DMS114 treated with DMSO at 0.1 percent for 48 hours (cell line): ENCODE data around the gene C16orf95.
A peak's percentile ranks its signal among the peaks of the same experiment; 100 is the strongest.

ENCODE experiments used
- DNase-seq: peaks from one replicate; lab custom pipeline; 2025; ENCODE audit not compliant: unreplicated experiment; lab: John Stamatoyannopoulos, UW

Gene C16orf95

DNA sequence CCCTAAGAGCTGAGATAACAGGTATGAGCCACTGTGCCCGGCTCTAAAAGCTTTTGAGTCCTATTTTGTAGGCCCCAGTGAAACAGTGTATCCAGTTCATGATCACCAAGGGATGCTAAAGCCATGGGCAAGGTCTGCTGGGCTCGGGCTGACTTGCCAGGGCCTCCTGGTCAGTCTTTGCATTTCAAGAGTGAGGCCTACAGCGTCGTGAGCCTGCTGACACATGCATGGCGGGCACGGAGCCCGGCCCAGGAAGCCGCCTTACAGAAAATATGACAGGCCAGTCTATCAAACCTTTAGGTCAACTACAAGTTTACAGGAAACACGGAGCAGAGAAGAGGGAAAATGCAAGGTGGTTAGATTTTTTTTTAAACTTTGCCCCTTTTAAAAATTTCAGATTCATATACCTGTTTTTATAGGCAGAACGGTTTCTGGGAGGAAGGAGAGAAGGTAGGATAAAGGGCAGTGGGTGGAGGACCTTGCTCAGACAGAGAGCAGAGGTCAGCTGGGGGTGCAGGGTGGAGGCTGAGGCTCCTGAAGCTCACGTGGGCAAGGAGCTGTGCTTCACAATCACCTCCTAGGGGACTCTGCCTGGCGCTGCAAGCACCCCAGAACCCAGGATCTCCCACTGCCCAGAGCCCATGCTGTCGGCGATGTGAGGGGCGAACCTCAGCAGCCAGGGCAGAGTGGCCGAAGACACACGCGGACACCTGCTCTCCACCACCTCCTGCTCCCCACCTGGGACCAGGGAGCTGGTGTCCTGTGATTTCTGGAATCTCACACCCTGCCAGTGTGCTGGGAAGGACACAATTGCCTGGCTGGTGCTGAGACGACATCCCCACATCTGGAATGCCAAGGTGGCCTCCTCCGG, 21.3 kb downstream of the C16orf95 start:
- DNase-seq = no peak

- no peak for DNase-seq
Measured at GRCh38 chr16:87295259-87295658, 21.9 kb downstream of the C16orf95 start.

DNA sequence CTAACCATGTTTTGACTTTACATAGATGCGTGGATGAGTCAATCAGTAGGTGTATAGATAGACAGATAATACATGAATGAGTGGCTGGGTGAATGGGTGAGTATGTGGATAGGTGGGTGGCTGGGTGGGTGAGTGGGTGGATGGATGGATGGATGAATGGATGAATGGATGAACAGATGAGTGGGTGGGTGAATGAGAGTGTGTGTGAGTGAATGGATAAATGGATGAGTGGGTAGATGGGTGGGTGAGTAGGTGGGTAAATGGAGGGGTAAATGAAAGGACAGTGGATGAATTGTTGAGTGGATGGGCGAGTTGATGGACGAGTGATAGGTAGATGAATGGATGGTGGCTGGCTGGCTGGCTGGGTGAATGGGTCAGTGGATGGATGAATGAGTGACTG, 23.2 kb downstream of the C16orf95 start:
- no peak for DNase-seq

DNA sequence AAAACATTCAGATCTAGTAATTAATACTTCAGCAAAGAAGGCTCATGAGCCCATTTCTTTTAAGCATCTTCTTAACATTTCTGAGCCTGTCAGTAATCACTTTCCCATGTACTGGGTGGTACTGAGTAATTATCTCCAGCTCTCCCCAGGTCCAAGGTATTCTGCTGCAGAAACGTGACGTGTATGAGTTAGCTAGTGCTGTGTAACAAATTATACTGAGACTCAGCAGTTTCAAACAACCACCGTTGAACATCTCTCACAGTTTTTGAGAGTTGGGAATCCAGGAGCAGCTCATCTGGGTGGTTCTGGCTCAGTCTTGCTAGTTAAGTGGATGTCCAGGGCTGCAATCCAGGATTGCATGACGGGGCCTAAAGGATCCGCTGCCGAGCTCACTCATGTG, 25.2 kb downstream of the C16orf95 start:
- no peak for DNase-seq

DNA sequence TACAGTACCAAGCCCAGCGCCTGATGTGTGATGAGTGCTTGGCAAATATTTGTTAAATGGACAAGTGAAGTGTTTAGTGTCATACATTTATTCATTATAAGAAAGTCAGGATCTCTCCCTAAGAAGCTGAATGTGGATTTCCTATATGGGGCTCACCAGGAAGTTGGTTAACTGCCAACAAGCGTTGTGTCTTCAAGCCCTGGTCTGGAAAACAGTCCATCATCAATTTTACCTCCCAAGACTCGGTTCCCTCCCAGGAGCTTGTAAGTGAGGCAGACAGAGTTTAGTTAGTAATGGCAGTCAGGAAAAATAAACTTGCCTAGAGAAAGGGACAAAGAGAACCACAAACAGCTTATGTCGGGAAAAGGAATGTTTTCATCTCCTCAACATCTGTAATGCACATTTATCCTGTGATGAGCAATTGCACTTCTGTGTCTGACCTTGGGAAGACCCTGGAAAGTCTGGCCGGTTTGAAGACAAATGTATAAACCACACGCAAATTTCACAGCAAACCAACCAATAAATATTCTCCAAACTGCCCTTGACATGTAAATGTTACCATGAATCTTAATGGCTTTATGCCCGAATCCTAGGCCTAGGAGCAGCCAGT, 28.3 kb downstream of the C16orf95 start:
- DNase-seq = no peak

DNA sequence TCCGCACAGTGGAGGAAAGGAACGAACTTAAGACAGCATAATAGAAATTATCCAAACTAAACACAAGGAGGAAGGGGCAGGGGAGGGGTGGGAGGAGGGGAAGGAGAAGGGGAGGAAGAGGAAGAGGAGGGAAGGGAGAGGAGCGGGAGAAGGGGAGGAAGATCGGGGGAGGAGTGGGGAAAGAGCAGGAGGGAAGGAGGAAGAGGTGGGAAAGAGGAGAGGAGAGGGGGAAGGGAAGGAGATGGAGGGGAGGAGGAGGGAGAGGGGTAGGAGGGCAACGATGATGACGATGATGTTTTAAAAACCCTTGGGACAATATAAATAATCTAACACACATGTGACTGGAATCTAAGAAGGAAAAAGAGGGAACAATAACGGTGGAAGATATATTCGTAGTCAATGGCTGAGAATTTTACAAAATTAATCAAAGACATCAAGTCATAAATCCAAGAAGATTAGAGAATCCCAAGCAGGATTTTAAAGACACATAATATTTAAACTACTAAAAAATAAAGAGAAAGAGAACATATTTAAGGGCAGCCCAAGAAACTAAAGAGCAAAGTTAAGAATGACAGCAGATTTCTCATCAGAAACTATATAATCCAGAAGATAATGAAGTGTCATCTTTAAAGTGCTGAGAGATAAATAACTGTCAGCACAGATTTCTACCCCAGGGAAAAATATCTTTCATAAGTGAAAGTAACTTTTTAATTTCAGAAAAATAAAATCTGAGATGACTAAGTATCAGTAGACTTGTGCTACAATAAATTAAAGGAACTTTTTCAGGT, 30.2 kb downstream of the C16orf95 start:
- no peak for DNase-seq

GRCh38 chr16:87284183-87284582, 33.0 kb downstream of the C16orf95 start:
- no peak for DNase-seq

GRCh38 chr16:87279094-87279658, 38.0 kb downstream of the C16orf95 start:
- DNase-seq = no peak

GRCh38 chr16:87278191-87279093, 38.8 kb downstream of the C16orf95 start:
- DNase-seq = peak; percentile 60

DNA sequence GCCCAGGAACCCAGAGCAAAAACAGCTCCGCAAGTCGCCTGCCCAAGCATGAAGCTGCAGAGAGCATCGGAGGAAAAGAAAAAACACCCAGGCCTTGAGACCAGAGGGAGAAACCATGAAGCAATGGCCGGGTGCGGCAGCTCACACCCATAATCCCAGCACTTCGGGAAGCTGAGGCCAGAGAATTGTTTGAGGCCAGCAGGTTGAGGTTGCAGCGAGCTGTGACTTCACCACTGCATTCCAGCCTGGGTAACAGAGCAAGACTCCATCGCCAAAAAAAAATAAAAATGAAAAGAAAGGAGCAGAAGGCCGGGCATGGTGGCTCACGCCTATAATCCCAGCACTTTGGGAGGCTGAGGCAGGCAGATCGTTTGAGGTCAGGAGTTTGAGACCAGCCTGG, 40.3 kb downstream of the C16orf95 start:
- DNase-seq = no peak

DNA sequence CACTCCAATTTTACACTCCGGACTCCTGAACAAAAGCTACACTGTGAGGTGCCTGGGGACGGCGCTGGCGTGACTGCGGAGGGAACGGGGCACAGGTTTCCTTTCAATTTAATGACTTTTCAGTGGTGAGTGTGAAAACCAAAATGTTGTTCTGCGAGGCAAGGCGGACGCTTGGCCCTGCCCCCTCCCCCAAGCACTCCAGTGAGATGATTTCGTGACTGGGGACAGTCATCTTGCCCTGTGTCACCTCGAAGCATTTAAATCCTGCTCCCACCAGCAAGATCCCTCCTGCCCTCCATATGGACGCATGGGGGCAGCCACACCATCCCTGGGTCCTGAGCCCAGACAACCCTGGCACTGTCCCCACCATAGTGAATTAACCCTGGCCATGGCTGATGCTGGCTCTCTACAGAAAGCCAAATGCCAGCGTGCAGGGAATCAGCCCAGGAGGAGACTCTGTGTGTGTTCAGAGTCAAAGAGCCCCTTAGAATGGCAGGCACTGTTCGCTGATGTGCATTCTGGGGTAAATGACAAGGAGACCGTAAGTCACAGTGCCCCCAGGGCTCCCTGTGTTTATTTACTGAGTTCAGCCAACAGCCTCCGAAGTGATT, 41.0 kb downstream of the C16orf95 start:
- DNase-seq = no peak

DNA sequence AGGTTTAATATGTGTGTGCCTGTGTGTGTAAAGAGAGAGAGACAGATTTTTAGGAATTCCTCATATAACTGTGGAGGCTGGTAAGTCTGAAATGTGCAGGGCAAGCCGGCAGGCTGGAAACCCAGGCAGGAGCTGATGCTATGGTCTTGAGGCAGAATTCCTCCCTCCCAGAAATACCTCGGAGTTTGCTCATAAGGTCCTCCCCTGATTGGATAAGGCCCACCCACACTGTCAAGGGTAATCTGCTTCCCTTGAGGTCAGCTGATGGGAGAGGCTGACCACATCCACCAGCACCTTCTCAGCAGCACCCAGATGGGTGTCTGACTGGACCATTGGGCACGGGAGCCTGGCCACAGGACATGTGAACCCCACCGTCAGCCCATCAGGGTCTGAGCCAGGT, 42.4 kb downstream of the C16orf95 start:
- DNase-seq = no peak

DNA sequence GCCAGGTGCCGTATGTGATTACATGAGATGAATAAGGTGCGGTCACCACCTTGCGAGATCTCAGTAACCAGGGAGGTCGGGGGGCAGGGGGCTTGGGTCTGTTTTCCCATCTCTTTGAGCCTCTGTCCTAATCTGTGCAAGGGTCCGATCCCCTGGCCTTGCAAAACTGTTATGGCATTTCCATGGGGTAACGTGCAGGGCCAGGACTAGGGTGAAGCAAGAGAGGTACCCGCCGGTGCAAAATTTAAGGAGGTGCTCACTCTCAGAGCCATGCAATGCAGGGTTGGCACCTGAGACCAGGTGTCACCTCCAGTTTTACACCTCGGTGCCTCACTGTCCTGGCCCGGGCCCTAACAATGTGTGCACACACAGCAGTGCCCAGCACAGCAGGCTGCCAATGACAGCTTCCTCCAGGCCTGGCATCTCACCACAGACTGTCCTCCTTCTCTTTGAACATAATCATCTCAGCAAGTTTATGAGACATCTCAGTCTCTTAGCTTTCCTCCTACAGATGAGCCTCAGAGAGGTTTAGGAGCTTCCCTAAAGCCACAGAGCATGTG, 43.6 kb downstream of the C16orf95 start:
- no peak for DNase-seq

DNA sequence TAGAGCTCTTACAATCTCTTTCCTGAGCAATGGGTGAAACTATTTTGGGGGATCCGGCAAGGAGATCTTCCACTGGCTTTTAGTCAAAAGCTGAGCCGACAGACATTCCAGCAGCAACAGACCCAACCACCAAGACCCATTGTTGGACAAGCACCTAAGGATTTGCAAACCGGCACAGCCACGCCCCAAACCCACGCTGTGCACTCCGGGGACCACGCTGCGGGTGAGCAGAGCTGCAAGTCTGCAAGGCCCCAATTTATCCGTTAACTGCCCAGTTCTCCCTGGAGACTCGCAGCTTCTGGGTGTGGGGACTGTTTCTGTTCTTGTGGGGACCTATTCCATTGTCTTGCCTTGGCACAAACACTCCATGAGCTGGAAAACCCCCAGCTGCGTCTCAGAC, 45.9 kb downstream of the C16orf95 start:
- DNase-seq = no peak

GRCh38 chr16:87267566-87267965, 49.6 kb downstream of the C16orf95 start:
- no peak for DNase-seq

DNA sequence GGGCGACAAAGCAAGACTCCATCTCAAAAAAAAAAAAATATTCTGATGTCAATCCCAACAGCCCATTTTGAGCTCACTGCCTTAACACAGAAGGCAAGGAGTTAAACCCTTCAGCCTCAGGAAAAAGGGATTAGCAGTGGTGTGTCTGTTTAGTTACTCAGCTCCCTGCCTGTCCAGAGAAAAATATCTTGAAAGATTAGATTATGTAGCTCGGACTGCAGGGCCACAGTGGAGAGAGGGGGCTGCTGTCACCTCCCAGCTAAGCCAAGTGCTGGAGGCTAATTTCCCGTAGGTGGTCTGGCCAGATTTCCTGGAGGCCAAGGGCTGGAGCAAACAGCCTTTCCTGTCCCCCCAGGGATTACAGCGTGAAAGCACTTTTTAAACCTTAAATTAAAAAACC, 50.3 kb downstream of the C16orf95 start:
- DNase-seq = no peak

DNA sequence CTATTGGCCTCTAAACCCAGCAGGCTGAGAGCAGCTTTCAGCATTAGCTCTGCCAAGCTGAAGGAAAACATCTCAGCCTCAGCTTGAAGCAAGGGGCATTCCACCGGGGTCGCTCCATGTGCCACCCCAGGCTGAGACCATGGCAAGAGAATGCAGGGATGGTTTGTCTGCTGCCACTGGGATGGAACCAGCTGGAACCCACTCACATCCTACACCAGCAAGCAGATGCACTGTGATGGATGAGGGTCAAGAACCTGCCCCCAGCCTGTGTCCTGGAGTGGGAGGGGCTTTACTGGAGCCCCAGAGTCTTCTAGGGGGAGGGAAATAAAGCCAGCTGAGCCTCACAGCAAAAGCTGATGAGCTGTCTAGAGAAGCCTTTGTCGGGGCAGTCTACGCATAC, 51.9 kb downstream of the C16orf95 start:
- DNase-seq = no peak

DNA sequence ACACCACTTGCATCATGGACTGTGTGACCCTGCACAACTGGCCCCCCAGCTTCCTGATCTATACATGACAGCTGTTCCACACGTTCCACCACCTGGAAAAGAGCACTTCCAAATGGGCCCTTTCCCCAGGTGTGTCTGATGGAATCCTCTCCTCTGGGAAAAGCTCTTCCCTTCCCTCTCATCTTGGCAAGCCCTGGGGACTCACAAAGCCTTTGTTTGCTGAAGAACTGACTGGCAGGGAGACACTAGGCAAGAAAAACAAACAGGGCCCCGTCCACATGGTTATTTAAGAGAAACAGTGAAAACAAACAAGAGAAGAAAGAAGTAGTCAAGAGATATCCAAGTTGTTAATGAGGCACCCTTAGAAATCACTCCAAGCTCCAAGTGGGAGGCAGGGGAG, 52.6 kb downstream of the C16orf95 start:
- no peak for DNase-seq

- no peak for DNase-seq
Measured at GRCh38 chr16:87263418-87264052, 53.7 kb downstream of the C16orf95 start.
